HG02763 (cell line): Measurements from ENCODE around the gene ANO10.
A peak's percentile ranks its signal among the peaks of the same experiment; 100 is the strongest.
"Not testable (repeated sequence)": the region's sequence is repeated elsewhere in the genome, so short reads cannot be mapped to it uniquely, and the experiment has no call there.

Source experiments
- ATAC-seq: cut with Tn5 transposase; IDR thresholded peaks from one replicate; pipeline ENCODE4 v1.9.1; 2021; ENCODE audit warnings: mild to moderate bottlenecking, moderate library complexity; ENCODE audit not compliant: unreplicated experiment

Gene ANO10

GRCh38 chr3:43629741-43630140 lies 7.9 kb upstream of the ANO10 start:
- ATAC-seq, result no peak

GRCh38 chr3:43629257-43629656 lies 7.4 kb upstream of the ANO10 start:
- ATAC-seq, result peak; percentile 55

GRCh38 chr3:43627360-43627759 lies 5.5 kb upstream of the ANO10 start:
- peak; percentile 45 for ATAC-seq

- no peak for ATAC-seq
Observed at GRCh38 chr3:43624619-43625305, 3.0 kb upstream of the ANO10 start.

- ATAC-seq, result no peak
Observed at GRCh38 chr3:43620831-43621655, 768 bp downstream of the ANO10 start.

- ATAC-seq, result no peak
Observed at GRCh38 chr3:43619588-43619987, 2.2 kb downstream of the ANO10 start.

GRCh38 chr3:43618142-43618541 lies 3.7 kb downstream of the ANO10 start:
- ATAC-seq, result no peak

GRCh38 chr3:43616034-43616433 lies 5.8 kb downstream of the ANO10 start:
- ATAC-seq, result no peak

- no peak for ATAC-seq
Observed at GRCh38 chr3:43615133-43615532, 6.7 kb downstream of the ANO10 start.

- no peak for ATAC-seq
Observed at GRCh38 chr3:43613976-43614375, 7.8 kb downstream of the ANO10 start.

- ATAC-seq, result no peak
Observed at GRCh38 chr3:43612419-43612818, 9.4 kb downstream of the ANO10 start.

GRCh38 chr3:43609406-43609805 lies 12.4 kb downstream of the ANO10 start:
- no peak for ATAC-seq

GRCh38 chr3:43608751-43609150 lies 13.1 kb downstream of the ANO10 start:
- ATAC-seq, result no peak

- ATAC-seq, result no peak
Observed at GRCh38 chr3:43606284-43606683, 15.5 kb downstream of the ANO10 start.

- not testable (repeated sequence) for ATAC-seq
Observed at GRCh38 chr3:43599959-43600358, 21.9 kb downstream of the ANO10 start.

- no peak for ATAC-seq
Observed at GRCh38 chr3:43597961-43598360, 23.9 kb downstream of the ANO10 start.

- not testable (repeated sequence) for ATAC-seq
Observed at GRCh38 chr3:43596178-43596577, 25.6 kb downstream of the ANO10 start.

GRCh38 chr3:43595280-43595679 lies 26.5 kb downstream of the ANO10 start:
- ATAC-seq, result not testable (repeated sequence)

- ATAC-seq, result not testable (repeated sequence)
Observed at GRCh38 chr3:43593588-43593987, 28.2 kb downstream of the ANO10 start.

- not testable (repeated sequence) for ATAC-seq
Observed at GRCh38 chr3:43591866-43592265, 29.9 kb downstream of the ANO10 start.

GRCh38 chr3:43587303-43587702 lies 34.5 kb downstream of the ANO10 start:
- no peak for ATAC-seq
